ACC112 (cell line): ENCODE measurements around the gene EIF2B5.

ENCODE experiments used
- H2AFZ ChIP-seq: fragments of 200-600 bp; sonication (generic); one replicate; pipeline ENCODE4 v1.6.0; 2017; ENCODE audit warnings: antibody characterized with exemption, low read length; ENCODE audit not compliant: unreplicated experiment
- H3K27ac ChIP-seq: fragments of 200-600 bp; sonication (generic); 2 replicates; pipeline ENCODE4 v1.5.1; 2014; ENCODE audit warnings: low read depth, mild to moderate bottlenecking, antibody characterized with exemption, low read length, moderate library complexity
- H3K27me3 ChIP-seq: fragments of 200-600 bp; sonication (generic); 2 replicates; pipeline ENCODE4 v1.6.1; 2014; ENCODE audit warnings: mild to moderate bottlenecking, antibody characterized with exemption, low read length, moderate library complexity, mixed read lengths; ENCODE audit not compliant: insufficient read depth
- H3K36me3 ChIP-seq: fragments of 200-600 bp; sonication (generic); 2 replicates; pipeline ENCODE4 v1.6.1; 2016; ENCODE audit warnings: mild to moderate bottlenecking, antibody characterized with exemption, low read length, moderate library complexity, mixed read lengths; ENCODE audit not compliant: insufficient read depth
- H3K4me1 ChIP-seq: fragments of 200-600 bp; sonication (generic); one replicate; pipeline ENCODE4 v1.6.1; 2016; ENCODE audit warnings: low read length, mixed read lengths; ENCODE audit not compliant: insufficient read depth, unreplicated experiment, control insufficient read depth
- H3K4me3 ChIP-seq: fragments of 200-600 bp; sonication (generic); 2 replicates; pipeline ENCODE4 v1.5.1; 2014; ENCODE audit warnings: mild to moderate bottlenecking, low read depth, low read length
- H3K79me2 ChIP-seq: fragments of 200-600 bp; sonication (generic); one replicate; pipeline ENCODE4 v1.6.0; 2016; ENCODE audit warnings: low read length; ENCODE audit not compliant: control insufficient read depth, unreplicated experiment, insufficient read depth

EIF2B5 gene

DNA sequence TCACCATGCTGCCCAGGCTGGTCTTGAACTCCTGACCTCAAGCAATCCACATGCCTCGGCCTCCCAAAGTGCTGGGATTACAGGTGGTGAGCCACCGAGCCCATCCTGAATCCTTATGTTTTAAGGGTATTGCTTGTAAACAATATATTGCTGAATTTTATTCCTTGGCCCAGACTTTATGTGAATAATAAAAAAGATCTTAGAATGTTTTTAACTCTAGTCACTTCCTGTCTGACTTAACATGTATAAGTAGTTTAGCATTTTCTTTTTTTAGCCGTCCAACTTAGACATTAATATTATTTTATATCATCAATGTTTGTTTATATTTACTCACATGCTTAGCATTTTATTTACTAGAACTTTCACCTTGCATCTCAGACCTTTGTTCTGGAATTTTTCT is 9.2 kb upstream of the EIF2B5 start:
- Histone ChIP-seq H3K4me3 (no peak overlapping the region), H3K79me2 (no peaks in the 10 kb centered on the region), H3K36me3 (no peaks in the 10 kb centered on the region), H3K27me3 (no peaks in the 10 kb centered on the region), H3K4me1 (peaks cover 3% of the 10 kb centered on the region), H2AFZ (no peak overlapping the region), H3K27ac (no peak overlapping the region)

DNA sequence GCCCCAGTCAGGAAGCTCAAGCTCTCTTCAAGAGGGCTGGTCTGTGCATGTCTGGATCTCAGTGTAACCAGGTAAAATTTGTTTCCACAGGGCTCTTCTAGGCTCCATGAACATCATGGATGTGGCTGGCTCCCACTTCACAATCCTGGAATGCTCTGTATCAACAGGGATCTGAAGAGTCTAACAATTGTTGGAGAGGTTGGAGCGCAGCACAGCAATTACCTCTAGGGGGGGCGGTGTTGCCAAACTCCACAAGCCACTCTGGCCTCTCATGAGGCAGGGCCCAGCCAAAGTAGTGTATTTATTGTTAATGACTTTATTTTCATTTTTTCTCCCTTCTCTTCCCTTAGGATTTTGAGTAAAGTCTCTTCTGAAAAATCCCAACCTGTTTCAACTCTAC is 6.1 kb upstream of the EIF2B5 start:
- Histone ChIP-seq H3K4me1 (peaks cover 12% of the 10 kb centered on the region), H3K4me3 (no peak overlapping the region), H3K27ac (no peak overlapping the region), H3K27me3 (no peaks in the 10 kb centered on the region), H3K36me3 (no peaks in the 10 kb centered on the region), H2AFZ (no peak overlapping the region), H3K79me2 (no peaks in the 10 kb centered on the region)

DNA sequence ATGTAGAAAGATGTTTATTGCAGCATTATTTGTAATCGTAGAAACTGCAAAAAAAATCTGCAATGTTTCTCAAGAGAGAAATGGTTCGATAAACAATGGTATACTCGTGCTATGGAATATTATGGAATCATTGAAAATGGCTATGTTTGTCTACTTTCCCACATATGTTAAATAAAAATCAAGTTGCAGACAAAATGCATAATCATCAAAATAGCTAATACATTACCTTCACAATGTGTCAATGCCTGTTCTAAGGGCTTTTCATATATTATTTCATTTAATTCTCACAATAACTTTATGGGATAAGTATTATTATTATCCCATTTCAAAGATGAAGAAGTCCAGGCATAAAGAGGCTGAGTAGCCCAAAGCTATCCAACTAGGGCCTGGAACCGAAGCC is 2.2 kb upstream of the EIF2B5 start:
- Histone ChIP-seq H3K27ac (no peak overlapping the region), H3K27me3 (no peaks in the 10 kb centered on the region), H3K4me3 (peak overlapping the region; percentile 86), H3K36me3 (peaks cover 5% of the 10 kb centered on the region; the same call in 1 of the 2 replicates), H2AFZ (no peak overlapping the region), H3K79me2 (peaks cover 33% of the 10 kb centered on the region), H3K4me1 (peaks cover 22% of the 10 kb centered on the region)

DNA sequence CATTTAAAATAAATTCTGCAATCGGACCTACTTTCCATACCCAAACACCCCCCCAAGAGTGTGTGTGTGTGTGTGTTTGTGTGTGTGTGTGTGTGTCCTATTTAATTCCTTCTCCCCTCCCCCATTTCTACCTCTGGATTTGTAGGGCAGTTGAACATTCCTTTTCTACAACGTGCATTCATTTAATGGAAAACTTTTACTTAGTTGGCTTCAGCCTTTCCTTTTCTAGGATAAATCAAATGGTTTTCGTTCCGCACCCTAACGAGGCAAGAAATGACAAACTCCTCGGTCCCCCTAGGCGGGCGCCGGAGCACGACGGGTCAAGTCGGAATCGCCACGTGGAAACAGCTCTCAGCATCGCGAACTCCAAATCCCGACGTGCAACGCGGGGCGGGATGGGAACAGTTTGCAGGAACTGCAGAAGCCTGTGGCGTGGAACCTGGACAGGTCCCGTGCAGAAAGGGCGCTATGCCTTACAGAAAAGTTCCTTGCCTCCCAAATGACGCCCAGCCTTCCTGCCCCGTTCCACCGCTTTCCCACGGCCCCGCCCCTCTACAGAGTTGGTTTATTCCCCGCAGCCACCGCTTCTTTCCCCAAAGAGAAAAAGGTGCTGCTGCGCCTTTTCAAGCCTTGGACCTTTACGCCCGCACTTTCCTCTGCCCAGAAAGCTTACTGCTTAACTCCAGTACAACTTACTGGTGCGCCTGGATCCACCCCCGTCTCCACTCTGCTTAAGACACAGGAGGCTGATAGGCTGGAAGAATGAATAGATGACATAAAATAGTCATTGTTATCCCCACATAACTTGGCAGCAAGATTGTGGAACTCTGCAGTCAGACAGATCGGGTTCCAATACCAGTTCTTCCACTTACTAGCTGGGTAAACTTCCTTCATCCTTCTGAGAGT is 1.1 kb upstream of the EIF2B5 start:
- Histone ChIP-seq H3K36me3 (peaks cover 5% of the 10 kb centered on the region; the same call in 1 of the 2 replicates), H2AFZ (peak overlapping the region; percentile 73), H3K79me2 (peaks cover 36% of the 10 kb centered on the region), H3K4me1 (peaks cover 22% of the 10 kb centered on the region), H3K4me3 (peak overlapping the region; percentile 86), H3K27me3 (no peaks in the 10 kb centered on the region), H3K27ac (peak overlapping the region; percentile 56)

DNA sequence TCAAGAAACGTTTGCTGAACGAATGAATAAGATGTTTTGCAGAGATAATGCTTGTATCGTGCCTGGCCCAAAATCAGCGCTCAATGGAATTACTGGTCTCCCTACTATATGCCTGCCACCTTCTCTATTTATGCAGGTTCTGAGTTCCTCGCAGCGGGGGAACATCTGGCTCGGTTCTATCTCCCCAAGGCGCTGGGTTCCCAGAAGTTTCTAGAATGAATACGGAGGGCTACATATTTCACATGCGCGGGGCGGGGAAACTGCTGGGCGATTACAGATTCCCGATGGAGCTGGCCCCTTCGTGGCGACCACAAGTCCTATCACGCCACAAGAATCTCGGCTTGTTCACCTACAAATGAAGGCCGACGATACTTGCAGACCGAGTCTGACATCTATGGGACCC is 411 bp upstream of the EIF2B5 start:
- peaks cover 36% of the 10 kb centered on the region for H3K79me2 ChIP-seq
- H3K27ac ChIP-seq, result peak overlapping the region; percentile 56; the same call in 1 of the 2 replicates

DNA sequence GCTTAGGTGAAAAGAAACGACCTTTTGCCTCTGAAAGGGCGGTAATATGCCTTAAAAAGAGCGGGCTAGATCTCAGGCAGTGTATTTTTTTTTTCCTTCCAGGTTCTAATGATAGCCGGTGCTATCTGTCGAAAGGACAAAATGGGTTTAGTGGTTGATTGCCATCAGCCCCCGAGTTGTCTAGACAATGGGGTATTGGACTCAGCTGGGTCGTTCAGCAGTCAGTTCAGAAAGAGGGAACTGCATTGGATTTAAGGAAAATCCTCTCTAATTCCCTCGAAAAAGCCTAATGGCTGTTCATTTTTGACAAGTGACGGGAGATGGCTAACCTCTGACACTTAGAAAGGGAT is 728 bp downstream of the EIF2B5 start:
- Histone ChIP-seq H2AFZ (peak overlapping the region; percentile 62), H3K4me3 (peak overlapping the region; percentile 86), H3K36me3 (peaks cover 5% of the 10 kb centered on the region; the same call in 1 of the 2 replicates), H3K79me2 (peaks cover 36% of the 10 kb centered on the region), H3K27ac (peak overlapping the region; percentile 56; the same call in 1 of the 2 replicates), H3K27me3 (no peaks in the 10 kb centered on the region), H3K4me1 (peaks cover 22% of the 10 kb centered on the region)

More for the DNA sequence above, 411 bp upstream of the EIF2B5 start:
- Histone ChIP-seq H3K36me3 (peaks cover 5% of the 10 kb centered on the region; the same call in 1 of the 2 replicates), H3K4me1 (peaks cover 22% of the 10 kb centered on the region), H3K27me3 (no peaks in the 10 kb centered on the region), H2AFZ (peak overlapping the region; percentile 62), H3K4me3 (peak overlapping the region; percentile 86)

DNA sequence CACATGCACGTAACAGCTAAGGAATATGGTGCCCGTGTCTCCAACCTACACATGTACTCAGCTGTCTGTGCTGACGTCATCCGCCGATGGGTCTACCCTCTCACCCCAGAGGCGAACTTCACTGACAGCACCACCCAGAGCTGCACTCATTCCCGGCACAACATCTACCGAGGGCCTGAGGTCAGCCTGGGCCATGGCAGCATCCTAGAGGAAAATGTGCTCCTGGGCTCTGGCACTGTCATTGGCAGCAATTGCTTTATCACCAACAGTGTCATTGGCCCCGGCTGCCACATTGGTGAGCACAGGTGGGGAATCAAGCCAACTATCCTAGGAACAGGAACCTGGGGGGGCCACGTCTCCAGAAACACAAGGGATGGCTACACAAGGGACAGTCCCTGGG is 5.3 kb downstream of the EIF2B5 start:
- H3K27me3 ChIP-seq, result no peaks in the 10 kb centered on the region
- no peak overlapping the region for H3K27ac ChIP-seq
- peaks cover 28% of the 10 kb centered on the region for H3K79me2 ChIP-seq
- H3K4me1 ChIP-seq, result peaks cover 13% of the 10 kb centered on the region
- peaks cover 21% of the 10 kb centered on the region; the same call in 1 of the 2 replicates for H3K36me3 ChIP-seq
- H2AFZ ChIP-seq, result no peak overlapping the region
- H3K4me3 ChIP-seq, result no peak overlapping the region

DNA sequence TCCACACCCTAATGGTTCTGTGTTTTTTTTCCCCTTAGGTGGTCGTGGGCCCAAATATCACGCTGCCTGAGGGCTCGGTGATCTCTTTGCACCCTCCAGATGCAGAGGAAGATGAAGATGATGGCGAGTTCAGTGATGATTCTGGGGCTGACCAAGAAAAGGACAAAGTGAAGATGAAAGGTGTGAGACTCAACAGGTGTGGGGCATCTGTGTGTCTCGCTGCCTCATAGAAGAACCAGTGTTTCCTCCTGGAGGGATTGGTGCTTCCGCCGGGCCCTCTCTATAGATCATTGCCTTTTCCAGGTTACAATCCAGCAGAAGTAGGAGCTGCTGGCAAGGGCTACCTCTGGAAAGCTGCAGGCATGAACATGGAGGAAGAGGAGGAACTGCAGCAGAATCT is 7.0 kb downstream of the EIF2B5 start:
- Histone ChIP-seq H3K36me3 (peaks cover 21% of the 10 kb centered on the region; the same call in 1 of the 2 replicates), H3K27me3 (no peaks in the 10 kb centered on the region), H2AFZ (no peak overlapping the region), H3K27ac (no peak overlapping the region), H3K79me2 (peaks cover 11% of the 10 kb centered on the region), H3K4me3 (no peak overlapping the region), H3K4me1 (peaks cover under 1% of the 10 kb centered on the region)

DNA sequence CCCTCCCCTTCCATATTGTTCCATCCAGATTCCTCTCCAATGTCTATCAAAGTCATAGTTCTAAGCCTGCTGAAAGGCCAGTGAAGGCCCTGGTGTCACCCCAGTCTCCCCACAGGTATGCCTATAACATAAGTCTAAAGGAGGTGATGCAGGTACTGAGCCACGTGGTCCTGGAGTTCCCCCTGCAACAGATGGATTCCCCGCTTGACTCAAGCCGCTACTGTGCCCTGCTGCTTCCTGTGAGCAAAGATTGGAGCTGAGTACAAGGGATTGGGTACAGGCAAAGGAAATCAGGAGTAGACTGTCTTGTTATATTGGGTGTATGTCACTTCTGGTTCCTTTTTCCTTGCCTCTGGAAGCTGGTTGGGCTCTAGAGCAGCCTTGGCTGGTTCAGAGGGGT is 8.2 kb downstream of the EIF2B5 start:
- H3K27me3 ChIP-seq, result no peaks in the 10 kb centered on the region
- H3K4me1 ChIP-seq, result no peaks in the 10 kb centered on the region
- H3K27ac ChIP-seq, result no peak overlapping the region
- no peak overlapping the region for H2AFZ ChIP-seq
- peaks cover 16% of the 10 kb centered on the region; the same call in 1 of the 2 replicates for H3K36me3 ChIP-seq
- H3K79me2 ChIP-seq, result no peaks in the 10 kb centered on the region
- no peak overlapping the region for H3K4me3 ChIP-seq

DNA sequence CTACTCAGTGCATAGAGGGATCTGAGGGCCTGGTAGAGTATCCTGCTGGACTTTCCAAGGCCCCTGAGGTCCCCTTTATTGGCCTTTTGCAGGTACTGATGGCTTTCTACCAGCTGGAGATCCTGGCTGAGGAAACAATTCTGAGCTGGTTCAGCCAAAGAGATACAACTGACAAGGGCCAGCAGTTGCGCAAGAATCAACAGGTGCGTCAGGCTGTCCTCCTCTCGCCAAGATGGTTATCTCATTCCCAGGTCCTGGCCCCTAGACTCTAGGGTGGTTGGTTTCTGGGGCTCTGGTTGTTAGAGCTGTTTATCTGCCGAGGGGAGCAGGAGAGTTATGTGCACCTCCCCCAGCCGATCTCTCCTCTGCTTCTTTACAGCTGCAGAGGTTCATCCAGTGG is 9.3 kb downstream of the EIF2B5 start:
- no peak overlapping the region for H2AFZ ChIP-seq
- no peaks in the 10 kb centered on the region for H3K79me2 ChIP-seq
- peaks cover 16% of the 10 kb centered on the region; the same call in 1 of the 2 replicates for H3K36me3 ChIP-seq
- no peak overlapping the region for H3K27ac ChIP-seq
- H3K27me3 ChIP-seq, result no peaks in the 10 kb centered on the region
- H3K4me3 ChIP-seq, result no peak overlapping the region
- H3K4me1 ChIP-seq, result no peaks in the 10 kb centered on the region

DNA sequence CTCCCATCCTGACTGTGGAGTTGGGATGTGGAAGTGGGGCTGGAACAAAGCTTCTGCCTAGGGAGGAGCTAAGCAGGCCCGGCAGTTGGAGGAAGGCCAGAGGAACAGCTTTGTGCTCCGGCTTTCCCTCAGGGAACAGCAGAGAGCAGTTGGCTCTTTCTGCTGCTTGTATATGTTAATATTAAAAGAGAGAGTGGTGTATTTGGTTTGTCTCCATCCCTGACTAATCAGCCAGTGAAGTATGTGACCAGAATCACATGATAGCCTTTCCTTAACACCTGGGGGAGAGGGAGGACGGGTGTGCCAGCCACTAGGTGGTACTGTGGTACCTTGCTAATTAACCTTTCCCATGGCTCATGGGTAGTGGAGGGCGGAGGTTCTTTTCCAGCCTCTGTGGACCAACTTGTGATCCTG is 10.0 kb downstream of the EIF2B5 start:
- peaks cover 16% of the 10 kb centered on the region; the same call in 1 of the 2 replicates for H3K36me3 ChIP-seq
- H3K4me1 ChIP-seq, result no peaks in the 10 kb centered on the region
- no peaks in the 10 kb centered on the region for H3K27me3 ChIP-seq
- H3K4me3 ChIP-seq, result no peak overlapping the region
- no peak overlapping the region for H2AFZ ChIP-seq
- H3K79me2 ChIP-seq, result no peaks in the 10 kb centered on the region
- no peak overlapping the region for H3K27ac ChIP-seq
